Measurements from ENCODE around the gene PRKCE. TPM values are rescaled to one million over a fixed set of nuclear protein-coding genes. Genes with fewer than 3 reads are reported as not detected.

The PRKCE gene
- polyA plus RNA-seq, 1 of the 3 experiments (the other 2 are of a cell fraction), result 16.3 TPM

DNA sequence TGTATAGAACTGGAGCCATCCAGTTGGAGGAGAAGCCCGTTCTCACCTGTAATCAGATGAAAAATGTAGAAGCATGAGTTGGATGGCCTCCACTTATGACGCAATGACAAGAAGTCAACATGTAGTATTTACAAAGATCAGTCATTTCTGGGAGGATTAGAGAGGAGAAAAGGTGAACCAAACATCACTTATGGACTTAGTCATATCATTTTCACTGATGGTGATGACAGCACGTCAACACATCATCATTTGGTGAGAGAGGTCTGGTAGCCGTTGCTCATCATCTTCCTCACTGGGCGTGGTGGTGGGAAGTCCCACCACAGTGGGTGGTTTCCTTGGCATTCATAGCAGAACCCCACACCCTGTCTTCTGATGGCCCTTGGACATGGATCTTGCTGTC, 381.5 kb downstream of the PRKCE start:
- H3K79me2 ChIP-seq (ENCODE audit: insufficient read depth), result no peaks in the 10 kb centered on the region
- no peak overlapping the region for H3K9ac ChIP-seq
- no peak for DNase-seq
- TF ChIP-seq MXI1 (IDR thresholded peaks at IDR 0.05; ENCODE audit: low read depth, low read length), result no peak
- TF ChIP-seq, protein P1, sequence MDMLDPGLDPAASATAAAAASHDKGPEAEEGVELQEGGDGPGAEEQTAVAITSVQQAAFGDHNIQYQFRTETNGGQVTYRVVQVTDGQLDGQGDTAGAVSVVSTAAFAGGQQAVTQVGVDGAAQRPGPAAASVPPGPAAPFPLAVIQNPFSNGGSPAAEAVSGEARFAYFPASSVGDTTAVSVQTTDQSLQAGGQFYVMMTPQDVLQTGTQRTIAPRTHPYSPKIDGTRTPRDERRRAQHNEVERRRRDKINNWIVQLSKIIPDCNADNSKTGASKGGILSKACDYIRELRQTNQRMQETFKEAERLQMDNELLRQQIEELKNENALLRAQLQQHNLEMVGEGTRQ (IDR thresholded peaks at IDR 0.05; ENCODE audit: borderline replicate concordance, low read depth, low read length), result no peak
- TF ChIP-seq, protein P2, sequence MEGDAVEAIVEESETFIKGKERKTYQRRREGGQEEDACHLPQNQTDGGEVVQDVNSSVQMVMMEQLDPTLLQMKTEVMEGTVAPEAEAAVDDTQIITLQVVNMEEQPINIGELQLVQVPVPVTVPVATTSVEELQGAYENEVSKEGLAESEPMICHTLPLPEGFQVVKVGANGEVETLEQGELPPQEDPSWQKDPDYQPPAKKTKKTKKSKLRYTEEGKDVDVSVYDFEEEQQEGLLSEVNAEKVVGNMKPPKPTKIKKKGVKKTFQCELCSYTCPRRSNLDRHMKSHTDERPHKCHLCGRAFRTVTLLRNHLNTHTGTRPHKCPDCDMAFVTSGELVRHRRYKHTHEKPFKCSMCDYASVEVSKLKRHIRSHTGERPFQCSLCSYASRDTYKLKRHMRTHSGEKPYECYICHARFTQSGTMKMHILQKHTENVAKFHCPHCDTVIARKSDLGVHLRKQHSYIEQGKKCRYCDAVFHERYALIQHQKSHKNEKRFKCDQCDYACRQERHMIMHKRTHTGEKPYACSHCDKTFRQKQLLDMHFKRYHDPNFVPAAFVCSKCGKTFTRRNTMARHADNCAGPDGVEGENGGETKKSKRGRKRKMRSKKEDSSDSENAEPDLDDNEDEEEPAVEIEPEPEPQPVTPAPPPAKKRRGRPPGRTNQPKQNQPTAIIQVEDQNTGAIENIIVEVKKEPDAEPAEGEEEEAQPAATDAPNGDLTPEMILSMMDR (IDR thresholded peaks at IDR 0.05), result no peak
- TF ChIP-seq, protein P3, sequence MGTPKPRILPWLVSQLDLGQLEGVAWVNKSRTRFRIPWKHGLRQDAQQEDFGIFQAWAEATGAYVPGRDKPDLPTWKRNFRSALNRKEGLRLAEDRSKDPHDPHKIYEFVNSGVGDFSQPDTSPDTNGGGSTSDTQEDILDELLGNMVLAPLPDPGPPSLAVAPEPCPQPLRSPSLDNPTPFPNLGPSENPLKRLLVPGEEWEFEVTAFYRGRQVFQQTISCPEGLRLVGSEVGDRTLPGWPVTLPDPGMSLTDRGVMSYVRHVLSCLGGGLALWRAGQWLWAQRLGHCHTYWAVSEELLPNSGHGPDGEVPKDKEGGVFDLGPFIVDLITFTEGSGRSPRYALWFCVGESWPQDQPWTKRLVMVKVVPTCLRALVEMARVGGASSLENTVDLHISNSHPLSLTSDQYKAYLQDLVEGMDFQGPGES (IDR thresholded peaks at IDR 0.05; ENCODE audit: low read depth, low read length), result no peak
- TF ChIP-seq RXRA (IDR thresholded peaks at IDR 0.05; ENCODE audit: borderline replicate concordance, low read depth), result no peak
- no peak for TF ChIP-seq GABPA (IDR thresholded peaks at IDR 0.05; ENCODE audit: low read depth)
- no peak for TF ChIP-seq EP300 (IDR thresholded peaks at IDR 0.05; ENCODE audit: borderline replicate concordance in 1 of 2, low read depth in 1 of 2, low read length in 1 of 2)
- TF ChIP-seq RAD21 (IDR thresholded peaks at IDR 0.05; ENCODE audit: low read length), result no peak
- TF ChIP-seq GATA2 (CRISPR knock-in tag; IDR thresholded peaks at IDR 0.05), result no peak
- TF ChIP-seq NRF1 (IDR thresholded peaks at IDR 0.05; ENCODE audit: low read depth, low read length), result no peak
- TF ChIP-seq, protein P4, sequence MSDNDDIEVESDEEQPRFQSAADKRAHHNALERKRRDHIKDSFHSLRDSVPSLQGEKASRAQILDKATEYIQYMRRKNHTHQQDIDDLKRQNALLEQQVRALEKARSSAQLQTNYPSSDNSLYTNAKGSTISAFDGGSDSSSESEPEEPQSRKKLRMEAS (IDR thresholded peaks at IDR 0.05; ENCODE audit: low read depth), result no peak
- no peak for TF ChIP-seq POLR2AphosphoS5 (IDR thresholded peaks at IDR 0.05; ENCODE audit: low read depth, low read length)
- no peak for TF ChIP-seq CHD2 (IDR thresholded peaks at IDR 0.05; ENCODE audit: low read length, partially characterized antibody)
- no peak for TF ChIP-seq TEAD4 (IDR thresholded peaks at IDR 0.05; ENCODE audit: borderline replicate concordance, insufficient read depth)
- TF ChIP-seq YY1 (IDR thresholded peaks at IDR 0.05; ENCODE audit: low read depth), result no peak
- no peak for TF ChIP-seq SMC3 (IDR thresholded peaks at IDR 0.05; ENCODE audit: low read depth, low read length)
- TF ChIP-seq EZH2phosphoT487 (IDR thresholded peaks at IDR 0.05; ENCODE audit: borderline replicate concordance, low read depth), result no peak
- H3K27ac ChIP-seq (ENCODE audit: low read depth in 2 of 2, low read length in 1 of 2), result no peak overlapping the region
- CTCF ChIA-PET, result no interaction called here
- H3K4me2 ChIP-seq, result no peak overlapping the region
- H3K9me2 ChIP-seq, result no peaks in the 10 kb centered on the region
- no peaks in the 10 kb centered on the region for H4K20me1 ChIP-seq (ENCODE audit: insufficient read depth)
- no peak overlapping the region for H3K4me3 ChIP-seq (ENCODE audit: low read depth in 2 of 2, low read length in 1 of 2)
- H3F3A ChIP-seq (replicated peaks; ENCODE audit: insufficient read depth), result no peaks in the 10 kb centered on the region
- H3K36me3 ChIP-seq (replicated peaks in 1 of 2; ENCODE audit: control insufficient read depth in 1 of 2, insufficient read depth in 2 of 2, low read length in 1 of 2), result no peaks in the 10 kb centered on the region
- WGBS (ENCODE audit: low lambda C conversion rate), result 67% methylated on average over 5 of the region's 5 CpGs
- H3K27me3 ChIP-seq (ENCODE audit: insufficient read depth), result no peaks in the 10 kb centered on the region
- POLR2A ChIA-PET, result no interaction called here
- no peak overlapping the region for H2AFZ ChIP-seq (ENCODE audit: low read depth)
- no peaks in the 10 kb centered on the region for H3K9me3 ChIP-seq
- H3K4me1 ChIP-seq (ENCODE audit: control insufficient read depth in 1 of 2, insufficient read depth in 2 of 2, low read depth in 1 of 2, low read length in 1 of 2), result peaks cover 0 to 5% of the 10 kb centered on the region in 2 experiments; a peak in 1 of 4 replicates

Data from SK-N-SH (cell line).